Mesenchymal stem cell (in vitro differentiated cells and primary cell): ENCODE results near the gene ZDHHC18. TPM values are rescaled to one million over a fixed set of nuclear protein-coding genes. Genes with fewer than 3 reads are reported as not detected.

ENCODE experiments used
- small RNA-seq: library from polyadenylated mRNA; stranded (forward); fragments of <200 nt; extraction: miRNeasy Mini kit (QIAGEN cat#:217004); gene quantifications from one replicate; pipeline ENCODE3, GENCODE V24; 2013; ENCODE audit warnings: low read depth

The ZDHHC18 gene

Small RNA genes lying within 50 kb of the gene (small RNA-seq; reads per million reads assigned to genes)
- gene RN7SL165P = not detected
